Stimulated activated CD4-positive, alpha-beta T cell treated with anti-CD3 and anti-CD28 coated beads, Interleukin-15, amount 100 ng/mL, for 24 hours (primary cell): ENCODE measurements around the gene HPN.

Source experiments
- DNase-seq: peaks from one replicate; pipeline ENCODE4 v3.0.0-alpha.2; 2020

Gene HPN

GRCh38 chr19:35108730-35109129 is 67.2 kb downstream of the HPN start:
- DNase-seq, result no peak

GRCh38 chr19:35109395-35110112 is 68.0 kb downstream of the HPN start:
- no peak for DNase-seq

DNA sequence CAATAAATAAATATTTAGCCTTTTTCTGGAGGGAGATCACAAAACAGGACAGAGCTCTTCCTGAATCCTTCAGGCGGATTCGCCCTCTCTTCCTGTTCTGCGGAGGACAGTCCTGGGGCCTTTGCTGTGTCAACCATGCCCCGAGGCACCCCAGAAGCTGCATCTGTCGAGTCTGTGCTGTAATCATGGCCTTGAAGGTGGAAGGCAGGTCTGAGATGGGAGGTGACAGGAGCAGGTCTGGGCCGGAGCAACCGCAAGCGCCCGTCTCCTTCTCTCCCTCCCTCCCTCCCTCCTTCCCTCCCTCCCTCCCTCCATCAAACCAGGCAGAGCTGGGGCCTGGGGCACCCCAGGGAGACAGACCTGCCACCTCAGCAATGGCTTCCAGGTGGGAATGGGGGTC is 69.5 kb downstream of the HPN start:
- DNase-seq, result no peak

GRCh38 chr19:35112995-35113688 is 71.6 kb downstream of the HPN start:
- DNase-seq, result no peak

GRCh38 chr19:35114353-35115176 is 73.0 kb downstream of the HPN start:
- DNase-seq, result peak; percentile 73

- DNase-seq, result no peak
Observed at GRCh38 chr19:35115177-35115951, 73.8 kb downstream of the HPN start, which contains the start of gene FXYD3. TSS of gene FXYD3 (plus strand) at chr19:35115823. CDS start at chr19:35119377, 3,554 bp downstream.
